Psoas muscle (tissue), 8 donors: ENCODE results near the gene SETD1B. TPM values are rescaled to one million over a fixed set of nuclear protein-coding genes. Genes with fewer than 3 reads are reported as not detected.

Experiments
- ATAC-seq, 4 donors: fragments of 200-7000 bp; cut with Tn5 transposase; one replicate each; pipeline ENCODE4 v1.9.1; 2020; ENCODE audit warnings: moderate library complexity in 3 of 4, mild to moderate bottlenecking in 2 of 4
- DNase-seq, 2 donors: peaks; one replicate each; pipeline ENCODE4 v3.0.0-alpha.2; 2020
- H3K27ac ChIP-seq: fragments of 200-600 bp; one replicate; pipeline ENCODE4 v1.8.0; 2022
- H3K27me3 ChIP-seq, 3 donors: fragments of 200-600 bp in 1 of 3; one replicate each; pipeline versions ENCODE4 v1.6.1 to v1.8.0; 2013 to 2022; ENCODE audit warnings: low read length in 2 of 3, mild to moderate bottlenecking in 2 of 3, moderate library complexity in 1 of 3; ENCODE audit not compliant: insufficient read depth in 3 of 3
- H3K36me3 ChIP-seq, 2 donors: fragments of 200-600 bp in 1 of 2; one replicate each; pipeline versions ENCODE4 v1.6.1 to v1.8.0; 2013 to 2022; ENCODE audit warnings: low read depth in 1 of 2, mild to moderate bottlenecking in 1 of 2, moderate library complexity in 1 of 2; ENCODE audit not compliant: insufficient read depth in 1 of 2
- H3K4me1 ChIP-seq: fragments of 200-600 bp; one replicate; pipeline ENCODE4 v1.8.0; 2022
- H3K4me3 ChIP-seq: fragments of 200-600 bp; one replicate; pipeline ENCODE4 v1.8.0; 2022; ENCODE audit warnings: mild to moderate bottlenecking
- H3K9me3 ChIP-seq: fragments of 200-600 bp; one replicate; pipeline ENCODE4 v1.8.0; 2022
- CTCF ChIP-seq: fragments of 200-600 bp; IDR thresholded peaks from one replicate; pipeline ENCODE4 v1.8.0; 2022; ENCODE audit warnings: antibody characterized with exemption
- WGBS, 3 donors: extraction: QIAGEN DNeasy Blood & Tissue Kit; methylation state at CpG; one replicate each; pipeline versions ENCODE4 v1.1.6 to v1.1.7; 2013; 5-methylcytosine and 5-hydroxymethylcytosine counted together
- intact Hi-C, 2 donors: fragments of 100-400 bp; cut with DNase I; formaldehyde crosslinking; loops; one replicate each; pipeline versions ENCODE4 v1.11.0 to v1.14.2; 2022
- polyA plus RNA-seq, 3 donors: library from polyadenylated mRNA; stranded (reverse); fragments of 200-250 nt; gene quantifications; one replicate each; pipeline ENCODE4 v1.2.3, GENCODE V29; 2013
- total RNA-seq, 4 donors: library from RNA; stranded (reverse); fragmentation: NEBNext Ultra II Directional in 2 of 4; extraction: Animal tissue kit (Norgen Biotek cat#: 25700) in 2 of 4; gene quantifications; one replicate each; pipeline versions ENCODE4 v1.2.1 to v1.2.4, GENCODE V29; 2021 to 2023
- donor health status: healthy with polysubstance abuse.
- donor health status: DM: no; HTN: no; CAD: no; lungs with moderate emphysema.
- donor health status: Bipolar disorder and iron deficiency.
- donor health status: healthy.
- donor health status: DM: yes; HTN: yes; CAD: no.
- donor health status: DM: no; HTN: no; CAD: no.
- donor health status: DM: no; HTN: no; CAD: no.
- donor health status: DM: yes; HTN: yes; CAD: no.

The SETD1B gene
- total and polyA plus RNA-seq, 7 donors, result 2.8 to 13.0 (median 9.2) TPM

GRCh38 chr12:121800694-121801594 is 2.9 kb upstream of the SETD1B start:
- H3K4me1 ChIP-seq, result peaks cover 40% of the 10 kb centered on the region
- 0 to 3% (median 1%) methylated on average over 53 to 86 of the region's 86 CpGs for WGBS, 3 donors
- TF ChIP-seq CTCF, result no peak
- ATAC-seq (no peak), DNase-seq (peak; percentile 81 to 90)
- intact Hi-C loops, result no loop called here
- H3K27me3 ChIP-seq, result no peaks in the 10 kb centered on the region
- peak overlapping the region; percentile 100 for H3K27ac ChIP-seq
- H3K36me3 ChIP-seq, result peaks cover 0 to 5% of the 10 kb centered on the region in 2 donors
- H3K4me3 ChIP-seq, result peak overlapping the region; percentile 86
- no peaks in the 10 kb centered on the region for H3K9me3 ChIP-seq

- no peak for TF ChIP-seq CTCF
- H3K4me3 ChIP-seq, result peak overlapping the region; percentile 86
- peaks cover 40% of the 10 kb centered on the region for H3K4me1 ChIP-seq
- no peaks in the 10 kb centered on the region for H3K9me3 ChIP-seq
- peaks cover 0 to under 1% of the 10 kb centered on the region in 2 donors for H3K36me3 ChIP-seq
- no peak for DNase-seq
- peak overlapping the region; percentile 100 for H3K27ac ChIP-seq
- ATAC-seq, result no peak
- H3K27me3 ChIP-seq, result no peaks in the 10 kb centered on the region
- intact Hi-C loops, result no loop called here
- WGBS, 3 donors, result 12 to 32% (median 18%) methylated on average over 18 of the region's 18 CpGs
Measured at GRCh38 chr12:121801595-121802484, 2.0 kb upstream of the SETD1B start.

GRCh38 chr12:121802485-121802842 is 1.3 kb upstream of the SETD1B start:
- intact Hi-C loops, result no loop called here
- DNase-seq, result no peak
- Histone ChIP-seq H3K9me3 (no peaks in the 10 kb centered on the region), H3K4me1 (peaks cover 41% of the 10 kb centered on the region), H3K27me3 (no peaks in the 10 kb centered on the region), H3K27ac (peak overlapping the region; percentile 100), H3K4me3 (peak overlapping the region; percentile 86), H3K36me3 (peaks cover 0 to 3% of the 10 kb centered on the region in 2 donors)
- ATAC-seq, result no peak
- WGBS, 3 donors, result 0 to 3% (median 0%) methylated on average over 1 of the region's 1 CpG
- TF ChIP-seq CTCF, result no peak

GRCh38 chr12:121802843-121803698 is 738 bp upstream of the SETD1B start:
- peak overlapping the region; percentile 100 for H3K27ac ChIP-seq
- H3K27me3 ChIP-seq, result no peaks in the 10 kb centered on the region
- WGBS, 3 donors, result 0 to 1% (median 1%) methylated on average over 44 to 65 of the region's 65 CpGs

More at GRCh38 chr12:121802843-121803698, 738 bp upstream of the SETD1B start:
- DNase-seq, result peak; percentile 88 to 94
- H3K36me3 ChIP-seq, result peaks cover 0 to 3% of the 10 kb centered on the region in 2 donors
- peak overlapping the region; percentile 86 for H3K4me3 ChIP-seq
- H3K4me1 ChIP-seq, result peaks cover 35% of the 10 kb centered on the region
- no peaks in the 10 kb centered on the region for H3K9me3 ChIP-seq
- no peak for TF ChIP-seq CTCF
- peak; percentile 27 to 59 (median 33) for ATAC-seq
- intact Hi-C loops, result no loop called here
